ENCODE measurements around the gene METTL23.
A peak's percentile ranks its signal among the peaks of the same experiment; 100 is the strongest.
"Not testable (repeated sequence)": the region's sequence is repeated elsewhere in the genome, so short reads cannot be mapped to it uniquely, and the experiment has no call there.

METTL23 gene

GRCh38 chr17:76727745-76728456 is 1.3 kb downstream of the METTL23 start:
- Histone ChIP-seq H3K4me3 (ENCODE audit: extremely low read depth, insufficient read depth, low read length, poor library complexity, severe bottlenecking) (peak overlapping the region; percentile 88), H3K27ac (ENCODE audit: low read depth, low read length, severe bottlenecking) (no peak overlapping the region), H3K4me1 (ENCODE audit: control insufficient read depth, insufficient read depth, low read length, poor library complexity, severe bottlenecking) (peaks cover 8% of the 10 kb centered on the region), H3K36me3 (ENCODE audit: control insufficient read depth, insufficient read depth, low read length) (peaks cover 54% of the 10 kb centered on the region), H3K9me3 (ENCODE audit: control insufficient read depth, low read length) (no peaks in the 10 kb centered on the region)
- WGBS, 2 experiments (ENCODE audit: insufficient coverage in 2 of 2) = 85 to 91% methylated on average over 14 to 15 of the region's 18 CpGs

GRCh38 chr17:76731800-76732733 is 5.4 kb downstream of the METTL23 start:
- H3K27ac ChIP-seq (ENCODE audit: low read depth, low read length, severe bottlenecking) = peak overlapping the region; percentile 8
- H3K4me1 ChIP-seq (ENCODE audit: control insufficient read depth, insufficient read depth, low read length, poor library complexity, severe bottlenecking) = peaks cover 11% of the 10 kb centered on the region
- H3K36me3 ChIP-seq (ENCODE audit: control insufficient read depth, insufficient read depth, low read length) = peaks cover 63% of the 10 kb centered on the region
- WGBS, 2 experiments (ENCODE audit: insufficient coverage in 2 of 2) = 97 to 100% methylated on average over 10 to 11 of the region's 13 CpGs
- not testable (repeated sequence) for H3K9me3 ChIP-seq (ENCODE audit: control insufficient read depth, low read length); H3K4me3 ChIP-seq (ENCODE audit: extremely low read depth, insufficient read depth, low read length, poor library complexity, severe bottlenecking)

GRCh38 chr17:76732734-76733617 is 6.3 kb downstream of the METTL23 start:
- H3K36me3 ChIP-seq (ENCODE audit: control insufficient read depth, insufficient read depth, low read length) = peaks cover 63% of the 10 kb centered on the region
- WGBS, 2 experiments (ENCODE audit: insufficient coverage in 2 of 2) = 80 to 100% methylated on average over 1 of the region's 3 CpGs
- H3K4me1 ChIP-seq (ENCODE audit: control insufficient read depth, insufficient read depth, low read length, poor library complexity, severe bottlenecking) = peaks cover 11% of the 10 kb centered on the region
- H3K27ac ChIP-seq (ENCODE audit: low read depth, low read length, severe bottlenecking) = peak overlapping the region; percentile 4
- no peak overlapping the region for H3K4me3 ChIP-seq (ENCODE audit: extremely low read depth, insufficient read depth, low read length, poor library complexity, severe bottlenecking)
- no peaks in the 10 kb centered on the region for H3K9me3 ChIP-seq (ENCODE audit: control insufficient read depth, low read length)

GRCh38 chr17:76733618-76733957 is 6.9 kb downstream of the METTL23 start:
- peaks cover 63% of the 10 kb centered on the region for H3K36me3 ChIP-seq (ENCODE audit: control insufficient read depth, insufficient read depth, low read length)
- H3K4me3 ChIP-seq (ENCODE audit: extremely low read depth, insufficient read depth, low read length, poor library complexity, severe bottlenecking) = peak overlapping the region; percentile 89
- H3K4me1 ChIP-seq (ENCODE audit: control insufficient read depth, insufficient read depth, low read length, poor library complexity, severe bottlenecking) = peaks cover 11% of the 10 kb centered on the region
- WGBS, 2 experiments (ENCODE audit: insufficient coverage in 2 of 2) = no CpG with 5 or more reads among the region's 1 CpG
- no peaks in the 10 kb centered on the region for H3K9me3 ChIP-seq (ENCODE audit: control insufficient read depth, low read length)
- no peak overlapping the region for H3K27ac ChIP-seq (ENCODE audit: low read depth, low read length, severe bottlenecking)

GRCh38 chr17:76734080-76734840 is 7.6 kb downstream of the METTL23 start:
- peaks cover 11% of the 10 kb centered on the region for H3K4me1 ChIP-seq (ENCODE audit: control insufficient read depth, insufficient read depth, low read length, poor library complexity, severe bottlenecking)

GRCh38 chr17:76735006-76735405 is 8.4 kb downstream of the METTL23 start:
- Histone ChIP-seq H3K4me3 (ENCODE audit: extremely low read depth, insufficient read depth, low read length, poor library complexity, severe bottlenecking) (peak overlapping the region; percentile 89), H3K9me3 (ENCODE audit: control insufficient read depth, low read length) (no peaks in the 10 kb centered on the region), H3K4me1 (ENCODE audit: control insufficient read depth, insufficient read depth, low read length, poor library complexity, severe bottlenecking) (peaks cover 7% of the 10 kb centered on the region), H3K36me3 (ENCODE audit: control insufficient read depth, insufficient read depth, low read length) (peaks cover 56% of the 10 kb centered on the region), H3K27ac (ENCODE audit: low read depth, low read length, severe bottlenecking) (no peak overlapping the region)
- 30 to 33% methylated on average over 3 to 4 of the region's 5 CpGs for WGBS, 2 experiments (ENCODE audit: insufficient coverage in 2 of 2)

More at GRCh38 chr17:76734080-76734840, 7.6 kb downstream of the METTL23 start:
- 66 to 82% methylated on average over 3 to 4 of the region's 8 CpGs for WGBS, 2 experiments (ENCODE audit: insufficient coverage in 2 of 2)
- Histone ChIP-seq H3K4me3 (ENCODE audit: extremely low read depth, insufficient read depth, low read length, poor library complexity, severe bottlenecking) (peak overlapping the region; percentile 89), H3K36me3 (ENCODE audit: control insufficient read depth, insufficient read depth, low read length) (peaks cover 63% of the 10 kb centered on the region), H3K9me3 (ENCODE audit: control insufficient read depth, low read length) (no peaks in the 10 kb centered on the region), H3K27ac (ENCODE audit: low read depth, low read length, severe bottlenecking) (no peak overlapping the region)

GRCh38 chr17:76735586-76736348 is 9.1 kb downstream of the METTL23 start:
- Histone ChIP-seq H3K4me1 (ENCODE audit: control insufficient read depth, insufficient read depth, low read length, poor library complexity, severe bottlenecking) (peaks cover 7% of the 10 kb centered on the region), H3K9me3 (ENCODE audit: control insufficient read depth, low read length) (no peaks in the 10 kb centered on the region), H3K27ac (ENCODE audit: low read depth, low read length, severe bottlenecking) (peak overlapping the region; percentile 99), H3K36me3 (ENCODE audit: control insufficient read depth, insufficient read depth, low read length) (peaks cover 53% of the 10 kb centered on the region), H3K4me3 (ENCODE audit: extremely low read depth, insufficient read depth, low read length, poor library complexity, severe bottlenecking) (peak overlapping the region; percentile 89)
- WGBS, 2 experiments (ENCODE audit: insufficient coverage in 2 of 2) = 1 to 2% methylated on average over 16 to 20 of the region's 20 CpGs

GRCh38 chr17:76736349-76737081 is 9.9 kb downstream of the METTL23 start:
- Histone ChIP-seq H3K9me3 (ENCODE audit: control insufficient read depth, low read length) (no peaks in the 10 kb centered on the region), H3K4me3 (ENCODE audit: extremely low read depth, insufficient read depth, low read length, poor library complexity, severe bottlenecking) (peak overlapping the region; percentile 89), H3K36me3 (ENCODE audit: control insufficient read depth, insufficient read depth, low read length) (peaks cover 50% of the 10 kb centered on the region), H3K27ac (ENCODE audit: low read depth, low read length, severe bottlenecking) (peak overlapping the region; percentile 99), H3K4me1 (ENCODE audit: control insufficient read depth, insufficient read depth, low read length, poor library complexity, severe bottlenecking) (peaks cover 7% of the 10 kb centered on the region)
- 0% methylated on average over 63 to 117 of the region's 117 CpGs for WGBS, 2 experiments (ENCODE audit: insufficient coverage in 2 of 2)

GRCh38 chr17:76737082-76737675 is 10.5 kb downstream of the METTL23 start, which contains the start of gene SRSF2:
Gene SRSF2 (minus strand): TSS chr17:76737331. CDS start chr17:76737160, 171 bp downstream.
- Histone ChIP-seq H3K4me1 (ENCODE audit: control insufficient read depth, insufficient read depth, low read length, poor library complexity, severe bottlenecking) (peaks cover 7% of the 10 kb centered on the region), H3K9me3 (ENCODE audit: control insufficient read depth, low read length) (no peaks in the 10 kb centered on the region), H3K36me3 (ENCODE audit: control insufficient read depth, insufficient read depth, low read length) (peaks cover 48% of the 10 kb centered on the region), H3K4me3 (ENCODE audit: extremely low read depth, insufficient read depth, low read length, poor library complexity, severe bottlenecking) (peak within 1 kb of the TSS; percentile 89), H3K27ac (ENCODE audit: low read depth, low read length, severe bottlenecking) (peak within 1 kb of the TSS; percentile 99)
- 0% methylated on average over 43 to 47 of the region's 60 CpGs for WGBS, 2 experiments (ENCODE audit: insufficient coverage in 2 of 2)
